22Rv1 (cell line): ENCODE measurements around the gene SHROOM2.

Experiments
- ZFX ChIP-seq: fragments of 450-650 bp; IDR thresholded peaks from 2 replicates; pipeline ENCODE4 v1.6.1; 2017; ENCODE audit warnings: antibody characterized with exemption, borderline replicate concordance
- TF ChIP-seq, protein P1 (sequence below): fragments of 450-650 bp; IDR thresholded peaks from 2 replicates; pipeline ENCODE4 v1.5.1; 2017; ENCODE audit warnings: mild to moderate bottlenecking

- TF ChIP-seq, protein P1, sequence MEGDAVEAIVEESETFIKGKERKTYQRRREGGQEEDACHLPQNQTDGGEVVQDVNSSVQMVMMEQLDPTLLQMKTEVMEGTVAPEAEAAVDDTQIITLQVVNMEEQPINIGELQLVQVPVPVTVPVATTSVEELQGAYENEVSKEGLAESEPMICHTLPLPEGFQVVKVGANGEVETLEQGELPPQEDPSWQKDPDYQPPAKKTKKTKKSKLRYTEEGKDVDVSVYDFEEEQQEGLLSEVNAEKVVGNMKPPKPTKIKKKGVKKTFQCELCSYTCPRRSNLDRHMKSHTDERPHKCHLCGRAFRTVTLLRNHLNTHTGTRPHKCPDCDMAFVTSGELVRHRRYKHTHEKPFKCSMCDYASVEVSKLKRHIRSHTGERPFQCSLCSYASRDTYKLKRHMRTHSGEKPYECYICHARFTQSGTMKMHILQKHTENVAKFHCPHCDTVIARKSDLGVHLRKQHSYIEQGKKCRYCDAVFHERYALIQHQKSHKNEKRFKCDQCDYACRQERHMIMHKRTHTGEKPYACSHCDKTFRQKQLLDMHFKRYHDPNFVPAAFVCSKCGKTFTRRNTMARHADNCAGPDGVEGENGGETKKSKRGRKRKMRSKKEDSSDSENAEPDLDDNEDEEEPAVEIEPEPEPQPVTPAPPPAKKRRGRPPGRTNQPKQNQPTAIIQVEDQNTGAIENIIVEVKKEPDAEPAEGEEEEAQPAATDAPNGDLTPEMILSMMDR: no peak
- no peak for TF ChIP-seq ZFX
These were observed 30.0 kb downstream of the SHROOM2 start for GRCh38 chrX:9816084-9816700.
